ENCODE data around the gene CIITA. TPM values are rescaled to one million over a fixed set of nuclear protein-coding genes. Genes with fewer than 3 reads are reported as not detected.

Gene CIITA
- total and polyA plus RNA-seq, 9 of the 15 experiments (the other 6 are each of a cell fraction or from before 2014, with no cell fraction given): 0.01 to 0.20 (median 0.11) TPM; not detected in 4

DNA sequence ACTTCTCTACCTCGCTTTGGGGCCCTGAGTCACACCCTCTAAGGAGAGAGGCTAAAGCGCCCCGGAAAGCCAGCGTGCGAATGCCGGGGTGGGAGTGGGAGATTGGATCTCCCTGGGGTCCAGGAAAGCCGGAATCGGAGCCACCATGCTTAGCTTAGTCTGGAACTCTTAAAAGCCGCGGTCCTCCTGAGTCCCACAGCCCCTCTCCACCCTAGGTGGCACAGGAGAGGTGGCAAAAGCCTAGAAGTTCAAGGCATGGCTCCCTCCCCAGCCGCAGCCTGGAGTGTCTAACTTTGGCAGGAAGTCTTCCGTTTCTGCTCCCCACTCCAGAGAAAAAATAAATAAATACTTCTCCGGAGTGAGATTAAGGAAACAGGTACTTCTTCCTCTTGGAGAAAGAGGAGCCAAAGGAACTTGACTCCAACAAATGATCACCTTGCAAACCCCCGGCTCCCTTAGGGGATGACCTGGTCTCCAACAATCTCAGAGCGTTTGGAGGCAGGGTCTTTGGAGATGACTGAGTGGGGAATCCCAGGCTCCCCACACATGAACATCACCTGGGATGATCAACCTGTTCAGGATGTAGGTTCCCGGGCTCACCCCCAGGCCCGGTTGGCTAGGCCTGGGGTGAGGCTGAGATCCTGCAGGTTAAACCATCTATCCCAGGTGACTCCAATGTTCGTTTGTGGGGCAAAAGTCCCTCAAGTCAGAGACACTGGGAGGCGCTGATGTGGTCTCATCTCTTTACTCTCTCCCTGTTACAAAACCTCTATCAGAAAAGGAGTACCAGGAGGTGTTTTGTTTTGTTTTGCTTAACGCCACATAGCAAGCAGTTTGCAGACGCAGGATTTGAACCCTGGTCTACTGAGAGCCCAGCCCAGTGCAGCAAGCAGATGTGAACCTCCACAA, 2.9 kb downstream of the CIITA start:
- H3K4me2 ChIP-seq (ENCODE audit: insufficient read depth, low read length): no peak overlapping the region
- in situ Hi-C loops (cut with MboI) (no loop called here), intact Hi-C loops (cut with micrococcal nuclease) (no loop called here)
- ChIA-PET POLR2A (no interaction called here), CTCF (ENCODE audit: low intra/inter-chr PET ratio) (no interaction called here)
- no peak overlapping the region for H3K4me3 ChIP-seq
- no peak overlapping the region for H2AFZ ChIP-seq (ENCODE audit: low read depth, low read length)
- no peaks in the 10 kb centered on the region for H3K9me3 ChIP-seq (replicated peaks; ENCODE audit: control insufficient read depth, insufficient read depth, low read depth, low read length)
- no TSS peak for BruUV-seq (replicated peaks)
- ATAC-seq (no peak), FAIRE-seq (no peak), DNase-seq (ENCODE audit: extremely low read depth in 1 of 4, low spot score in 3 of 4) (no peak)
- 8% methylated on average over 19 of the region's 21 CpGs for WGBS (ENCODE audit: insufficient coverage, low coverage, missing lambda C conversion rate)
- no peak overlapping the region for H3K9ac ChIP-seq (ENCODE audit: insufficient read depth in 1 of 2, low read depth in 2 of 2, low read length in 2 of 2)
- H3K9me1 ChIP-seq (ENCODE audit: control insufficient read depth, insufficient read depth, low read length): no peaks in the 10 kb centered on the region
- H3K36me3 ChIP-seq (ENCODE audit: control insufficient read depth, insufficient read depth, low read length): no peaks in the 10 kb centered on the region
- H3K4me1 ChIP-seq (replicated peaks in 1 of 2; ENCODE audit: control insufficient read depth in 2 of 2, insufficient read depth in 2 of 2, low read length in 2 of 2): peaks cover 4 to 8% of the 10 kb centered on the region in 2 experiments; a peak in 3 of 5 replicates
- peaks cover 3% of the 10 kb centered on the region; the same call in 1 of the 2 replicates for H4K20me1 ChIP-seq (replicated peaks; ENCODE audit: control insufficient read depth, insufficient read depth, low read length)
- no peak overlapping the region for H3K27ac ChIP-seq (ENCODE audit: extremely low read depth, low read depth, low read length)
- no peaks in the 10 kb centered on the region for H3K79me2 ChIP-seq (ENCODE audit: control insufficient read depth, insufficient read depth, low read length)
- peaks cover 41 to 52% of the 10 kb centered on the region in 2 experiments for H3K27me3 ChIP-seq (ENCODE audit: control insufficient read depth in 2 of 2, insufficient read depth in 2 of 2, low read length in 2 of 2)
- TF ChIP-seq NR1H2 (CRISPR knock-in tag; IDR thresholded peaks at IDR 0.05): no peak
- TF ChIP-seq KLF16 (IDR thresholded peaks at IDR 0.05): no peak
- TF ChIP-seq, protein P1, sequence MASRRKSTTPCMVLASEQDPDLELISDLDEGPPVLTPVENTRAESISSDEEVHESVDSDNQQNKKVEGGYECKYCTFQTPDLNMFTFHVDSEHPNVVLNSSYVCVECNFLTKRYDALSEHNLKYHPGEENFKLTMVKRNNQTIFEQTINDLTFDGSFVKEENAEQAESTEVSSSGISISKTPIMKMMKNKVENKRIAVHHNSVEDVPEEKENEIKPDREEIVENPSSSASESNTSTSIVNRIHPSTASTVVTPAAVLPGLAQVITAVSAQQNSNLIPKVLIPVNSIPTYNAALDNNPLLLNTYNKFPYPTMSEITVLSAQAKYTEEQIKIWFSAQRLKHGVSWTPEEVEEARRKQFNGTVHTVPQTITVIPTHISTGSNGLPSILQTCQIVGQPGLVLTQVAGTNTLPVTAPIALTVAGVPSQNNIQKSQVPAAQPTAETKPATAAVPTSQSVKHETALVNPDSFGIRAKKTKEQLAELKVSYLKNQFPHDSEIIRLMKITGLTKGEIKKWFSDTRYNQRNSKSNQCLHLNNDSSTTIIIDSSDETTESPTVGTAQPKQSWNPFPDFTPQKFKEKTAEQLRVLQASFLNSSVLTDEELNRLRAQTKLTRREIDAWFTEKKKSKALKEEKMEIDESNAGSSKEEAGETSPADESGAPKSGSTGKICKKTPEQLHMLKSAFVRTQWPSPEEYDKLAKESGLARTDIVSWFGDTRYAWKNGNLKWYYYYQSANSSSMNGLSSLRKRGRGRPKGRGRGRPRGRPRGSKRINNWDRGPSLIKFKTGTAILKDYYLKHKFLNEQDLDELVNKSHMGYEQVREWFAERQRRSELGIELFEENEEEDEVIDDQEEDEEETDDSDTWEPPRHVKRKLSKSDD (conservative IDR thresholded peaks at IDR 0.05; ENCODE audit: low read length): no peak
- TF ChIP-seq, protein P2, sequence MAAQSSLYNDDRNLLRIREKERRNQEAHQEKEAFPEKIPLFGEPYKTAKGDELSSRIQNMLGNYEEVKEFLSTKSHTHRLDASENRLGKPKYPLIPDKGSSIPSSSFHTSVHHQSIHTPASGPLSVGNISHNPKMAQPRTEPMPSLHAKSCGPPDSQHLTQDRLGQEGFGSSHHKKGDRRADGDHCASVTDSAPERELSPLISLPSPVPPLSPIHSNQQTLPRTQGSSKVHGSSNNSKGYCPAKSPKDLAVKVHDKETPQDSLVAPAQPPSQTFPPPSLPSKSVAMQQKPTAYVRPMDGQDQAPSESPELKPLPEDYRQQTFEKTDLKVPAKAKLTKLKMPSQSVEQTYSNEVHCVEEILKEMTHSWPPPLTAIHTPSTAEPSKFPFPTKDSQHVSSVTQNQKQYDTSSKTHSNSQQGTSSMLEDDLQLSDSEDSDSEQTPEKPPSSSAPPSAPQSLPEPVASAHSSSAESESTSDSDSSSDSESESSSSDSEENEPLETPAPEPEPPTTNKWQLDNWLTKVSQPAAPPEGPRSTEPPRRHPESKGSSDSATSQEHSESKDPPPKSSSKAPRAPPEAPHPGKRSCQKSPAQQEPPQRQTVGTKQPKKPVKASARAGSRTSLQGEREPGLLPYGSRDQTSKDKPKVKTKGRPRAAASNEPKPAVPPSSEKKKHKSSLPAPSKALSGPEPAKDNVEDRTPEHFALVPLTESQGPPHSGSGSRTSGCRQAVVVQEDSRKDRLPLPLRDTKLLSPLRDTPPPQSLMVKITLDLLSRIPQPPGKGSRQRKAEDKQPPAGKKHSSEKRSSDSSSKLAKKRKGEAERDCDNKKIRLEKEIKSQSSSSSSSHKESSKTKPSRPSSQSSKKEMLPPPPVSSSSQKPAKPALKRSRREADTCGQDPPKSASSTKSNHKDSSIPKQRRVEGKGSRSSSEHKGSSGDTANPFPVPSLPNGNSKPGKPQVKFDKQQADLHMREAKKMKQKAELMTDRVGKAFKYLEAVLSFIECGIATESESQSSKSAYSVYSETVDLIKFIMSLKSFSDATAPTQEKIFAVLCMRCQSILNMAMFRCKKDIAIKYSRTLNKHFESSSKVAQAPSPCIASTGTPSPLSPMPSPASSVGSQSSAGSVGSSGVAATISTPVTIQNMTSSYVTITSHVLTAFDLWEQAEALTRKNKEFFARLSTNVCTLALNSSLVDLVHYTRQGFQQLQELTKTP (IDR thresholded peaks at IDR 0.05; ENCODE audit: low read depth in 1 of 2, partially characterized antibody in 2 of 2): no peak
- TF ChIP-seq ZNF212 (CRISPR knock-in tag; IDR thresholded peaks at IDR 0.05): no peak
- TF ChIP-seq, protein P3, sequence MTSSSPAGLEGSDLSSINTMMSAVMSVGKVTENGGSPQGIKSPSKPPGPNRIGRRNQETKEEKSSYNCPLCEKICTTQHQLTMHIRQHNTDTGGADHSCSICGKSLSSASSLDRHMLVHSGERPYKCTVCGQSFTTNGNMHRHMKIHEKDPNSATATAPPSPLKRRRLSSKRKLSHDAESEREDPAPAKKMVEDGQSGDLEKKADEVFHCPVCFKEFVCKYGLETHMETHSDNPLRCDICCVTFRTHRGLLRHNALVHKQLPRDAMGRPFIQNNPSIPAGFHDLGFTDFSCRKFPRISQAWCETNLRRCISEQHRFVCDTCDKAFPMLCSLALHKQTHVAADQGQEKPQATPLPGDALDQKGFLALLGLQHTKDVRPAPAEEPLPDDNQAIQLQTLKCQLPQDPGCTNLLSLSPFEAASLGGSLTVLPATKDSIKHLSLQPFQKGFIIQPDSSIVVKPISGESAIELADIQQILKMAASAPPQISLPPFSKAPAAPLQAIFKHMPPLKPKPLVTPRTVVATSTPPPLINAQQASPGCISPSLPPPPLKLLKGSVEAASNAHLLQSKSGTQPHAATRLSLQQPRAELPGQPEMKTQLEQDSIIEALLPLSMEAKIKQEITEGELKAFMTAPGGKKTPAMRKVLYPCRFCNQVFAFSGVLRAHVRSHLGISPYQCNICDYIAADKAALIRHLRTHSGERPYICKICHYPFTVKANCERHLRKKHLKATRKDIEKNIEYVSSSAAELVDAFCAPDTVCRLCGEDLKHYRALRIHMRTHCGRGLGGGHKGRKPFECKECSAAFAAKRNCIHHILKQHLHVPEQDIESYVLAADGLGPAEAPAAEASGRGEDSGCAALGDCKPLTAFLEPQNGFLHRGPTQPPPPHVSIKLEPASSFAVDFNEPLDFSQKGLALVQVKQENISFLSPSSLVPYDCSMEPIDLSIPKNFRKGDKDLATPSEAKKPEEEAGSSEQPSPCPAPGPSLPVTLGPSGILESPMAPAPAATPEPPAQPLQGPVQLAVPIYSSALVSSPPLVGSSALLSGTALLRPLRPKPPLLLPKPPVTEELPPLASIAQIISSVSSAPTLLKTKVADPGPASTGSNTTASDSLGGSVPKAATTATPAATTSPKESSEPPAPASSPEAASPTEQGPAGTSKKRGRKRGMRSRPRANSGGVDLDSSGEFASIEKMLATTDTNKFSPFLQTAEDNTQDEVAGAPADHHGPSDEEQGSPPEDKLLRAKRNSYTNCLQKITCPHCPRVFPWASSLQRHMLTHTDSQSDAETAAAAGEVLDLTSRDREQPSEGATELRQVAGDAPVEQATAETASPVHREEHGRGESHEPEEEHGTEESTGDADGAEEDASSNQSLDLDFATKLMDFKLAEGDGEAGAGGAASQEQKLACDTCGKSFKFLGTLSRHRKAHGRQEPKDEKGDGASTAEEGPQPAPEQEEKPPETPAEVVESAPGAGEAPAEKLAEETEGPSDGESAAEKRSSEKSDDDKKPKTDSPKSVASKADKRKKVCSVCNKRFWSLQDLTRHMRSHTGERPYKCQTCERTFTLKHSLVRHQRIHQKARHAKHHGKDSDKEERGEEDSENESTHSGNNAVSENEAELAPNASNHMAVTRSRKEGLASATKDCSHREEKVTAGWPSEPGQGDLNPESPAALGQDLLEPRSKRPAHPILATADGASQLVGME (CRISPR knock-in tag; IDR thresholded peaks at IDR 0.05): no peak
- no peak for TF ChIP-seq HDGF (IDR thresholded peaks at IDR 0.05)
- no peak for TF ChIP-seq ZNF766 (CRISPR knock-in tag; conservative IDR thresholded peaks at IDR 0.05)
